Osteoblast (primary cell): ENCODE data around the gene VILL. TPM values are rescaled to one million over a fixed set of nuclear protein-coding genes. Genes with fewer than 3 reads are reported as not detected.
"Not testable (repeated sequence)": the region's sequence is repeated elsewhere in the genome, so short reads cannot be mapped to it uniquely, and the experiment has no call there.

Source experiments
- DNase-seq: peaks from one replicate; pipeline ENCODE4 v3.0.0; 2011; ENCODE audit warnings: low spot score, mixed read lengths; ENCODE audit not compliant: insufficient read length; ENCODE audit errors: missing footprints
- H2AFZ ChIP-seq: 2 replicates; pipeline ENCODE4 v1.6.0; 2011; ENCODE audit warnings: mild to moderate bottlenecking, low read length
- H3K27ac ChIP-seq: 2 replicates; pipeline ENCODE4 v1.5.1; 2011; ENCODE audit warnings: mild to moderate bottlenecking, low read depth, low read length, moderate library complexity
- H3K27me3 ChIP-seq: 2 replicates; pipeline ENCODE4 v1.6.0; 2012; ENCODE audit warnings: mild to moderate bottlenecking, control low read depth, inconsistent platforms, low read length, moderate library complexity; ENCODE audit not compliant: insufficient read depth
- H3K36me3 ChIP-seq: 2 replicates; pipeline ENCODE4 v1.5.1; 2011; ENCODE audit warnings: mild to moderate bottlenecking, low read length, control low read depth, moderate library complexity; ENCODE audit not compliant: insufficient read depth
- H3K4me1 ChIP-seq: 2 replicates; pipeline ENCODE4 v1.5.1; 2011; ENCODE audit warnings: mild to moderate bottlenecking, low read length, control low read depth, moderate library complexity; ENCODE audit not compliant: insufficient read depth
- H3K4me2 ChIP-seq: 2 replicates; pipeline ENCODE4 v1.6.0; 2011; ENCODE audit warnings: mild to moderate bottlenecking, low read length; ENCODE audit not compliant: insufficient read depth
- H3K4me3 ChIP-seq: fragments of 200-600 bp; sonication (generic); 3 replicates; pipeline ENCODE4 v1.5.1; 2012; ENCODE audit warnings: mild to moderate bottlenecking, low read length, inconsistent platforms; ENCODE audit not compliant: insufficient read depth
- H3K79me2 ChIP-seq: 2 replicates; pipeline ENCODE4 v1.6.0; 2012; ENCODE audit warnings: mild to moderate bottlenecking, low read length, control low read depth, inconsistent platforms; ENCODE audit not compliant: insufficient read depth
- H3K9me3 ChIP-seq: 2 replicates; pipeline ENCODE4 v1.5.1; 2011; ENCODE audit warnings: low read depth, low read length, control low read depth
- H4K20me1 ChIP-seq: 2 replicates; pipeline ENCODE4 v1.6.0; 2012; ENCODE audit warnings: mild to moderate bottlenecking, low read length, control low read depth; ENCODE audit not compliant: insufficient read depth
- total RNA-seq: library from RNA; depleted of rRNA; stranded (reverse); fragments of >200 nt; gene quantifications from 2 replicates; pipeline ENCODE4 v1.2.3, GENCODE V29; 2012
- TF ChIP-seq, protein P1 (sequence below): IDR thresholded peaks from 2 replicates; pipeline ENCODE4 v1.5.1; 2011; ENCODE audit warnings: mild to moderate bottlenecking, low read depth, low read length, moderate library complexity; ENCODE audit errors: extremely low read depth

VILL gene
- total RNA-seq, 1 donor: 7.6 TPM

DNA sequence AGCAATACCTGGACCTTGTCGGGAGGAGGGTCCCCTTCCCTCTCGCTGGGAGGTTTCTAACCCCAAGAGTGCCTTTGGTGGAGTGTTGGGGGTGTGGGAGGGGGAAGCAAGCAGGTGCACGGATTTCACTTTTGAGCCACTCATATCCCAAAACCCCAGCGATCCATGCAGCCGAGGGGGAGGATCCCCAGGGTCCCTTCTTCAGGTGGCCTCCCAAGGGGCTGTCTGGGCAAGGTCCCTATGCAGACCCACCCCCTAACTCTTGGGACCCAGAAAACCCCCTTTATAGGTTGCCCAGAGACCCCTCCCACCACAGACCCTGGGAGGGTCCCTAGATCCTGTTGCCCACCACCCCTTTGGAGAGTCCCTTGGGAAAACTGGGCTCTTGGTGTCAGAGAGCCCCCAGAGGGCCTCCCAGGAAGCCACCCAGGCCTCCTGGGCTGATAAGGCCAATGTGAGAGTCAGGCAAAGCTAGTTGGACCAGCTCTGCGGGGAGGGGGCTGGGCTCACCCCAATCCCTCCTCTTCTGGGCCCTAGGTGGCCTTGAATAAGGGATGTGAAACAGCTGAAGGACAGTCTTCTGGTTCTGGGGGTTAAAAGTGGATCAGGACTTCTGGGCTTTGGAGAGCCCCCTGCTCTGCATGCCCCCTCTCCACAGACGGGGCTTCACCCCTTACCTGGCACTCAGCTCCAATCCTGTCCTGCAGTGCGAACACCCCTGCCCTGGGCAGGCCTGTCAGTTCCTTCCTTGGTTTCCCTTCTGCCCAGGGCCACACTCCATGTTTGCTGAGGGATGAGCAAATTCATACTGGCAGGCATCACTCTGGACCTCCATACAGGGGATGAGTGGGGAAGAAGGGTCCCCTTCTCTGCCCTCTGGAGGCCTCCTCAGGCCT is 39.8 kb downstream of the VILL start:
- TF ChIP-seq, protein P1, sequence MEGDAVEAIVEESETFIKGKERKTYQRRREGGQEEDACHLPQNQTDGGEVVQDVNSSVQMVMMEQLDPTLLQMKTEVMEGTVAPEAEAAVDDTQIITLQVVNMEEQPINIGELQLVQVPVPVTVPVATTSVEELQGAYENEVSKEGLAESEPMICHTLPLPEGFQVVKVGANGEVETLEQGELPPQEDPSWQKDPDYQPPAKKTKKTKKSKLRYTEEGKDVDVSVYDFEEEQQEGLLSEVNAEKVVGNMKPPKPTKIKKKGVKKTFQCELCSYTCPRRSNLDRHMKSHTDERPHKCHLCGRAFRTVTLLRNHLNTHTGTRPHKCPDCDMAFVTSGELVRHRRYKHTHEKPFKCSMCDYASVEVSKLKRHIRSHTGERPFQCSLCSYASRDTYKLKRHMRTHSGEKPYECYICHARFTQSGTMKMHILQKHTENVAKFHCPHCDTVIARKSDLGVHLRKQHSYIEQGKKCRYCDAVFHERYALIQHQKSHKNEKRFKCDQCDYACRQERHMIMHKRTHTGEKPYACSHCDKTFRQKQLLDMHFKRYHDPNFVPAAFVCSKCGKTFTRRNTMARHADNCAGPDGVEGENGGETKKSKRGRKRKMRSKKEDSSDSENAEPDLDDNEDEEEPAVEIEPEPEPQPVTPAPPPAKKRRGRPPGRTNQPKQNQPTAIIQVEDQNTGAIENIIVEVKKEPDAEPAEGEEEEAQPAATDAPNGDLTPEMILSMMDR: no peak
- peak overlapping the region; percentile 74 for H2AFZ ChIP-seq
- peaks cover 4% of the 10 kb centered on the region for H4K20me1 ChIP-seq
- H3K4me3 ChIP-seq: peak overlapping the region; percentile 82
- peaks cover 11% of the 10 kb centered on the region for H3K79me2 ChIP-seq
- no peaks in the 10 kb centered on the region for H3K27me3 ChIP-seq
- DNase-seq: peak; percentile 81
- peak overlapping the region; percentile 88 for H3K4me2 ChIP-seq
- H3K4me1 ChIP-seq: peaks cover 29% of the 10 kb centered on the region
- no peaks in the 10 kb centered on the region for H3K36me3 ChIP-seq
- peak overlapping the region; percentile 72 for H3K27ac ChIP-seq
- H3K9me3 ChIP-seq: no peaks in the 10 kb centered on the region

DNA sequence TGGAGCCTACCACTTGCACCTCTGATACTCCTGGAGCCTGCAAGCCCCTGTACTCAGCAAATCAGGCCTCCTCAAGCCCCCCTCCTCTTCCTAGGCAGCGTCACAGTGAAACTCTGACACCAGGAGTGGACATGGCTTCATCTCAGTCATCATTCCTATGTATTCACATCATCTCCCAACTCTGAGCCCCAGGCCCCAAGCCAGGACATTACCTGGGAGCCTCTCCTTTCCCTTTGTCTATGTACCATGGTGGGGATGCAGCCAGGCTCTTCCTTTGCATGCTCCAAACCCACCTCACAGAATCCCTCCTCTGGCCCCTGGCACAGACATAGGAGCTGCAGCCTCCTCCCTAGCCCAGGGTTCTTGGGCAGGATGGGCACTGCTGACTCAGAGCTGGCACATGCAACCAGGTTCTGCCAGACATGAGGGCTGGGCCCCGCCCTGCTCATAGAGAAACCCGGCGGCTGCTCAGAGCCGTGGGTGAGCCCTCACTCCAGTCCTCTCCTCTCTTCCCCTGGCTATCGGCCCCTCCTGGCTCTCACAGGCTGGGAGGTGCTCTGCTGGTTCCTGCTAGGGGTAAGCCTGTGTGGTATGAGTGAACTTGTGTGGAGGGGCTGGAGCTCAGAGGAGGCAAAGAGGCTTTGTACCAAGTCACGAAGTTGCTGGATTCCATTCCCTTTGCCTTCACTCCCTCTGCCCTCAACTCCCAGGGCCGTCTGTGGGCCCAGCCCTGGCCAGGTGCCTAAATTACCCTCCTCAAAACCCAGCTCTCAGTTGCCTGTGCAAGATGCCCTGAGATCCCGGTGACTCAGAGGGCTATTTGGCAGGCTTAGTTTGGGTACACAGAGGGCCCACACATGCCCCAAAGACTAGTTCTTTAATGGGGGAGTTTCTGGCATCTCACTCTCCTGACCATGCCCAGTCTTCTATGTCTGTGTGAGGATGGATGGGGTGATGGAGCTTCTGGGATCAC is 40.7 kb downstream of the VILL start:
- peak overlapping the region; percentile 23 for H3K4me3 ChIP-seq
- H3K27ac ChIP-seq: peak overlapping the region; percentile 72
- no peaks in the 10 kb centered on the region for H3K36me3 ChIP-seq
- peaks cover 4% of the 10 kb centered on the region for H4K20me1 ChIP-seq
- peak overlapping the region; percentile 68 for H2AFZ ChIP-seq
- H3K79me2 ChIP-seq: peaks cover 11% of the 10 kb centered on the region
- no peaks in the 10 kb centered on the region for H3K9me3 ChIP-seq
- H3K4me2 ChIP-seq: peak overlapping the region; percentile 51
- DNase-seq: peak; percentile 96
- no peaks in the 10 kb centered on the region for H3K27me3 ChIP-seq
- H3K4me1 ChIP-seq: peaks cover 22% of the 10 kb centered on the region
- TF ChIP-seq, protein P1: no peak

DNA sequence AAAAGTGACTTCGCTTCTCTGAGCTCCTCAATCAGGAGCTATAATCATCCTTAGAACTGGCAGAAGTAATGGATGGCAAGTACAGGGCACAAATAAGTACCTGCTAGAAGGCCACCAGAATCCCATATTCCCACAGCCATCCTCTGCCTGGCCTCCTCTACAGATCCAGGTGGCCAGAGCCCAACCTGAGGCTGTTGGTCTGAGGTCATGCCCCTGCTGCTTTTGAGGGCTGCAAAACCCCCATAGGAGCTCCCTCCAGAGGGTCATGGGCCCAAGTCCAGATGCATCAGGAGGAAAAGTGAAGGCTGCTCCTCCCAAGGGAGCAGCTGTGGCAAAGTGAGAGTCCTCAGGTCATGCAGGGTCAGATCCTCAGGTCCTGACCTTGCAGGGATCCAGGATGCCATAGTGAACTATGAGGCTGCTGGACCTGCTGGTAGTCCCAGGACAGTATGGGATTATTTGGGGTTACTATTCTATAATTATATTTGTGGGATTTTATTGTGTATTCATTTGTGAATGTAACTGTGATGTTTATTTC is 41.8 kb downstream of the VILL start:
- DNase-seq: peak; percentile 80
- no peak overlapping the region for H2AFZ ChIP-seq
- peaks cover 22% of the 10 kb centered on the region for H3K4me1 ChIP-seq
- no peak overlapping the region for H3K4me2 ChIP-seq
- TF ChIP-seq, protein P1: no peak
- no peaks in the 10 kb centered on the region for H3K9me3 ChIP-seq
- H3K27ac ChIP-seq: no peak overlapping the region
- no peak overlapping the region for H3K4me3 ChIP-seq
- peaks cover 9% of the 10 kb centered on the region for H3K79me2 ChIP-seq
- no peaks in the 10 kb centered on the region for H3K36me3 ChIP-seq
- H4K20me1 ChIP-seq: peaks cover 4% of the 10 kb centered on the region
- no peaks in the 10 kb centered on the region for H3K27me3 ChIP-seq

DNA sequence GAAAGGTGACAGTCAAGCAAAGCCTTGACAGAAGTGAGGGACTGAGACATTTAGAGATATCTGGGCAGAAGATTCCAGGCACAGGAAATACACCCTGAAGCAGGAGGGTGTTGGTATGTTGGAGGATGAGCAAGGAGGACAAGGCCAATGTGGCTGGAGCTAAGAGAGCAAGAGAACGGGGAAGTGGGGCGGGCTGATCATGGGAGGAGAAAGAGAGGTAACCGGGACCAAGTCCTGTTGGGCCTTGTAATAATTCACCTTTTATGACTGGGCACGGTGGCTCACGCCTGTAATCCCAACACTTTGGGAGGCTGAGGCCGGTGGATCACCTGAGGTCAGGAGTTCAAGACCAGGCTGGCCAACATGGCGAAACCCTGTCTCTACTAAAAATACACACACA is 43.0 kb downstream of the VILL start:
- not testable (repeated sequence) for H3K27ac ChIP-seq, H3K4me3 ChIP-seq, H2AFZ ChIP-seq, H3K27me3 ChIP-seq, H3K9me3 ChIP-seq, H3K4me2 ChIP-seq, H3K79me2 ChIP-seq, DNase-seq, H3K36me3 ChIP-seq, H4K20me1 ChIP-seq
- peaks cover 23% of the 10 kb centered on the region for H3K4me1 ChIP-seq

DNA sequence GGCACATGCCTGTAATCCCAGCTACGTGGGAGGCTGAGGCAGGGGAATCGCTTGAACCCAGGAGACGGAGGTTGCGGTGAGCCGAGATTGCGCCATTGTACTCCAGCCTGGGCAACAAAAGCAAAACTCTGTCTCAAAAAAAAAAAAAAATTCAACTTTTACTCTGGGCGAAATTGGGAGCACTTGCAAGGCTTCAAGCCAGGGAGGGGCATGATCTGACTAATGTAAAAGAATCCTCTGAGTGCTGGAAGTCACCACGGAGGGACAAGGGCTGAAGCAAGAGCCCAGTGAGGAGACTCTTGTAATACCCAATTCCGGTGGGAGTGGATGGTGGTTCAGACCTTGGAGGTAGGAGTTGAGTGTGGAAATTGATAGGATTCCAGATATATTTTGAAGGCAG is 43.7 kb downstream of the VILL start:
- H3K36me3 ChIP-seq, H3K79me2 ChIP-seq, H3K4me2 ChIP-seq, H3K4me3 ChIP-seq, H3K27me3 ChIP-seq, H4K20me1 ChIP-seq, H2AFZ ChIP-seq, H3K27ac ChIP-seq, H3K9me3 ChIP-seq: not testable (repeated sequence)
- peak; percentile 62 for DNase-seq
- H3K4me1 ChIP-seq: peaks cover 31% of the 10 kb centered on the region
